ENCODE measurements around the gene EXOSC7. TPM values are rescaled to one million over a fixed set of nuclear protein-coding genes. Genes with fewer than 3 reads are reported as not detected.
A peak's percentile ranks its signal among the peaks of the same experiment; 100 is the strongest.

The EXOSC7 gene
- total RNA-seq, 1 experiment from 2014 or later, result 88.7 TPM

DNA sequence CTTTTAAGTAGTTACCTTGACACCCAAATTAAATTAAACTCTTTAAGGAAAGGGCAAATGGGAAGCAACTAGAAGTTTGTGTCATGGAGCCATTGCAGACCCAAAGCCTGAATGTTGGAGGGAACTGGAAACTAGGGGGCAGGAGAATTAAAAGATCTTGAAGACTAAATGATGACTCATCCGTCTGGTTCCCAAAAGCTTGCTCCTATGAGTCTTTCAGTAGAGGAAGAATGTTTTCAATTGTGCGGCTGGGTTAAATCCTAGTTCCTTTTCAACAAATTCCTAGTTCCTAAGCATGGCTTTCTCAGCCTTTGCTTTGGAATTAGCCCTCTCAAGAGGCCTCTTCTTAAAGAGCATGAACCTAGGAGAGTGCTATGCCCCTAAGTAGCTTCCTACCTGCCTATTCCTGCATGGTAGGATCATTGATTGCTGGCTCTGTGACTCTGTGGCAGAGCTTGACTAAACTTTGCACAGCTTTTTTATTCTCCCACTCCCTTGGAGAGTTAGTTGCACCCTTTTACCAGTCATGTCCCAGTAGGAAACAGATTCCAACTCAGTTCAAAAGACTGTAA, 67.8 kb downstream of the EXOSC7 start:
- H3K4me1 Mint-ChIP-seq, result peaks cover 6 to 10% of the 10 kb centered on the region in 2 experiments; a peak in 3 of 4 replicates
- Histone ChIP-seq H2BK20ac (ENCODE audit: low read depth, low read length, poor library complexity, severe bottlenecking) (no peak overlapping the region), H3T11ph (ENCODE audit: low read length) (no peak overlapping the region), H3K27ac (ENCODE audit: insufficient read length, low read depth, low read length) (no peak overlapping the region), H3K4ac (ENCODE audit: low read depth, low read length) (no peak overlapping the region), H2BK5ac (ENCODE audit: insufficient read length, low read length) (no peak overlapping the region), H3K23me2 (ENCODE audit: insufficient read length, low read depth, low read length, poor library complexity, severe bottlenecking) (no peaks in the 10 kb centered on the region), H3K9ac (ENCODE audit: extremely low read depth, insufficient read length, low read length) (no peak overlapping the region), H3K56ac (ENCODE audit: insufficient read length, low read depth, low read length) (no peak overlapping the region), H3K18ac (ENCODE audit: insufficient read length, low read depth, low read length) (no peak overlapping the region), H2BK120ac (ENCODE audit: low read depth, low read length, poor library complexity, severe bottlenecking) (no peak overlapping the region), H3K27me3 (ENCODE audit: insufficient read depth, low read length) (no peaks in the 10 kb centered on the region), H3K79me2 (ENCODE audit: insufficient read depth, low read length) (no peaks in the 10 kb centered on the region), H2AK5ac (ENCODE audit: insufficient read length, low read length) (no peak overlapping the region), H3K79me1 (ENCODE audit: insufficient read depth, low read depth, low read length, poor library complexity, severe bottlenecking) (no peaks in the 10 kb centered on the region), H4K5ac (ENCODE audit: insufficient read length, low read depth, low read length) (no peak overlapping the region), H3K23ac (ENCODE audit: insufficient read length, low read depth, low read length) (no peak overlapping the region), H2BK15ac (ENCODE audit: low read depth, low read length) (no peak overlapping the region), H3K4me1 (ENCODE audit: insufficient read depth, low read length) (no peaks in the 10 kb centered on the region), H2AFZ (ENCODE audit: low read length) (no peak overlapping the region), H4K91ac (ENCODE audit: insufficient read length, low read depth, low read length) (no peak overlapping the region), H3K4me2 (ENCODE audit: insufficient read depth, insufficient read length, low read length) (no peak overlapping the region), H3K14ac (ENCODE audit: insufficient read depth, low read length) (no peak overlapping the region), H4K20me1 (ENCODE audit: control insufficient read depth, insufficient read depth, insufficient read length) (no peaks in the 10 kb centered on the region), H2BK12ac (ENCODE audit: insufficient read length, low read depth, low read length) (no peak overlapping the region), H3K9me3 (ENCODE audit: control insufficient read depth, low read depth, low read length) (no peaks in the 10 kb centered on the region), H4K8ac (replicated peaks; ENCODE audit: insufficient read length, low read depth, low read length) (no peak overlapping the region)
- no CpG with 5 or more reads among the region's 2 CpGs for WGBS (ENCODE audit: extremely low coverage, insufficient read length, low lambda C conversion rate)
- TF ChIP-seq, protein P1, sequence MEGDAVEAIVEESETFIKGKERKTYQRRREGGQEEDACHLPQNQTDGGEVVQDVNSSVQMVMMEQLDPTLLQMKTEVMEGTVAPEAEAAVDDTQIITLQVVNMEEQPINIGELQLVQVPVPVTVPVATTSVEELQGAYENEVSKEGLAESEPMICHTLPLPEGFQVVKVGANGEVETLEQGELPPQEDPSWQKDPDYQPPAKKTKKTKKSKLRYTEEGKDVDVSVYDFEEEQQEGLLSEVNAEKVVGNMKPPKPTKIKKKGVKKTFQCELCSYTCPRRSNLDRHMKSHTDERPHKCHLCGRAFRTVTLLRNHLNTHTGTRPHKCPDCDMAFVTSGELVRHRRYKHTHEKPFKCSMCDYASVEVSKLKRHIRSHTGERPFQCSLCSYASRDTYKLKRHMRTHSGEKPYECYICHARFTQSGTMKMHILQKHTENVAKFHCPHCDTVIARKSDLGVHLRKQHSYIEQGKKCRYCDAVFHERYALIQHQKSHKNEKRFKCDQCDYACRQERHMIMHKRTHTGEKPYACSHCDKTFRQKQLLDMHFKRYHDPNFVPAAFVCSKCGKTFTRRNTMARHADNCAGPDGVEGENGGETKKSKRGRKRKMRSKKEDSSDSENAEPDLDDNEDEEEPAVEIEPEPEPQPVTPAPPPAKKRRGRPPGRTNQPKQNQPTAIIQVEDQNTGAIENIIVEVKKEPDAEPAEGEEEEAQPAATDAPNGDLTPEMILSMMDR (conservative IDR thresholded peaks at IDR 0.05), result no peak
- H3K9me3 Mint-ChIP-seq, result no peaks in the 10 kb centered on the region
- no peak overlapping the region for H3K4me3 Mint-ChIP-seq
- no peaks in the 10 kb centered on the region for H3K36me3 Mint-ChIP-seq (ENCODE audit: insufficient read depth in 1 of 3, low read depth in 3 of 3)
- peak overlapping the region in 1 of 3 experiments; percentile 20; a peak in 2 of 7 replicates for H3K27ac Mint-ChIP-seq
- peaks cover 38% of the 10 kb centered on the region for H3K27me3 Mint-ChIP-seq (ENCODE audit: low read depth)
- DNase-seq, result no peak
